Stomach (tissue), 9 donors: ENCODE results near the gene AK2. TPM values are rescaled to one million over a fixed set of nuclear protein-coding genes. Genes with fewer than 3 reads are reported as not detected.

Experiments used
- DNase-seq, 2 donors: peaks; one replicate each; pipeline versions ENCODE4 v3.0.0 to v3.0.0-alpha.2; 2013 to 2019
- H3K27ac ChIP-seq, 5 donors: fragments of 200-600 bp in 4 of 5; sonication (generic) in 4 of 5; one replicate each; pipeline ENCODE4 v1.5.1; 2013 to 2019; ENCODE audit warnings: mild to moderate bottlenecking in 1 of 5, moderate library complexity in 1 of 5
- H3K27me3 ChIP-seq, 3 donors: fragments of 200-600 bp; sonication (generic); one replicate each; pipeline ENCODE4 v1.5.1; 2017 to 2019; ENCODE audit warnings: mixed run types in 1 of 3
- H3K36me3 ChIP-seq, 4 donors: fragments of 200-600 bp; sonication (generic); 1 replicate in 3 of 4; 2 replicates in 1 of 4; pipeline ENCODE4 v1.5.1; 2016 to 2019
- H3K4me1 ChIP-seq, 4 donors: fragments of 200-600 bp; sonication (generic); one replicate each; pipeline ENCODE4 v1.5.1; 2016 to 2019
- H3K4me3 ChIP-seq, 4 donors: fragments of 200-600 bp; sonication (generic) in 3 of 4; one replicate each; pipeline ENCODE4 v1.5.1; 2016 to 2019; ENCODE audit warnings: mild to moderate bottlenecking in 1 of 4
- H3K9me3 ChIP-seq, 4 donors: fragments of 200-600 bp; sonication (generic); one replicate each; pipeline ENCODE4 v1.5.1; 2016 to 2019
- EP300 ChIP-seq: sonication (generic); formaldehyde crosslinking; IDR thresholded peaks from one replicate; pipeline ENCODE4 v1.6.1; 2017; ENCODE audit warnings: antibody characterized with exemption
- POLR2A ChIP-seq, 4 donors: fragments of 450-650 bp; IDR thresholded peaks; one replicate each; pipeline ENCODE4 v1.6.1; 2016; ENCODE audit warnings: antibody characterized with exemption in 4 of 4, control low read depth in 2 of 4, mild to moderate bottlenecking in 1 of 4, moderate library complexity in 1 of 4
- POLR2AphosphoS5 ChIP-seq, 3 donors: sonication (generic); formaldehyde crosslinking; IDR thresholded peaks; one replicate each; pipeline ENCODE4 v1.6.1; 2016; ENCODE audit warnings: antibody characterized with exemption in 3 of 3
- WGBS, 5 donors: extraction: QIAGEN DNeasy Blood & Tissue Kit in 3 of 5; methylation state at CpG; one replicate each; pipeline versions ENCODE4 v1.1.5 to v1.1.7; 2013 to 2018; 5-methylcytosine and 5-hydroxymethylcytosine counted together
- intact Hi-C: fragments of 100-400 bp; cut with DNase I; formaldehyde crosslinking; loops from one replicate; pipeline ENCODE4 v1.15.1; 2023; ENCODE audit warnings: low total_unique reads
- polyA plus RNA-seq, 3 donors: library from polyadenylated mRNA; stranded (reverse); fragments of 200-250 nt; gene quantifications; one replicate each; pipeline ENCODE4 v1.2.3, GENCODE V29; 2013
- total RNA-seq, 5 donors: library from RNA; depleted of rRNA; stranded (reverse); fragments of >200 nt; gene quantifications; one replicate each; pipeline versions ENCODE4 v1.1.0 to v1.2.3, GENCODE V29; 2014 to 2016
- TF ChIP-seq, protein P1 (sequence below), 7 experiments: fragments of 450-650 bp in 4 of 7; fragments of 200-600 bp in 3 of 7; sonication (generic) in 3 of 7; IDR thresholded peaks; one replicate each; pipeline ENCODE4 v1.5.1; 2016 to 2019; ENCODE audit warnings: antibody characterized with exemption in 7 of 7, control low read depth in 2 of 7, mild to moderate bottlenecking in 1 of 7
- donor health status: healthy with polysubstance abuse.
- donor health status: Bipolar disorder and iron deficiency.
- donor health status: healthy.

The AK2 gene
- total and polyA plus RNA-seq, 8 donors: 71.0 to 263 (median 115) TPM

DNA sequence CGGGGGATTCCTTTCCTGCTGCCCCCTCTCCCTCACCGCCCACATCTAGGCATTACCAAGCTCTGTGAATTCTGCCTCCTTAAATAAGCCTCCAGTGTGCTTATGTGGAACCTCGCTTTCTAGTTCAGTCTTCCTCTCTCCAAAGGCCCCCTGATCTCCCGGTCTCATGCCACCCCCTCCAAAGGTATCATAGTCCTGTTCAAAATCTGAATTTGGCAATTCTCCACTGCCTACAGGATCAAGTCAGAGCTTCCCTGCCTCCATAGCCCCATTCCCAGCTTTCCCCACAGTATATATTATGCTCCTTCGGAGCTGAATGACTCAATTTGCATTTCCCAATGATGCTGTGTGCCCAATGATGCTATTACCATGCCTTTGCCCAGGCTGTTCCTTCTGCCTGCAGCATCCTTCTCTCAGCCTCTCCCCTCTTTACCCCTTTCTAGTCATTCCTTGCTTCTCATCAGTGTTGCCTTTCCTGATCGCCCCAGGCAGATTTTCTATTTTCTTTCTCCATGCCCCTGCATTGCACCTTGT is 46.0 kb upstream of the AK2 start:
- TF ChIP-seq POLR2A (IDR thresholded peaks at IDR 0.05): no peak
- TF ChIP-seq, protein P1, sequence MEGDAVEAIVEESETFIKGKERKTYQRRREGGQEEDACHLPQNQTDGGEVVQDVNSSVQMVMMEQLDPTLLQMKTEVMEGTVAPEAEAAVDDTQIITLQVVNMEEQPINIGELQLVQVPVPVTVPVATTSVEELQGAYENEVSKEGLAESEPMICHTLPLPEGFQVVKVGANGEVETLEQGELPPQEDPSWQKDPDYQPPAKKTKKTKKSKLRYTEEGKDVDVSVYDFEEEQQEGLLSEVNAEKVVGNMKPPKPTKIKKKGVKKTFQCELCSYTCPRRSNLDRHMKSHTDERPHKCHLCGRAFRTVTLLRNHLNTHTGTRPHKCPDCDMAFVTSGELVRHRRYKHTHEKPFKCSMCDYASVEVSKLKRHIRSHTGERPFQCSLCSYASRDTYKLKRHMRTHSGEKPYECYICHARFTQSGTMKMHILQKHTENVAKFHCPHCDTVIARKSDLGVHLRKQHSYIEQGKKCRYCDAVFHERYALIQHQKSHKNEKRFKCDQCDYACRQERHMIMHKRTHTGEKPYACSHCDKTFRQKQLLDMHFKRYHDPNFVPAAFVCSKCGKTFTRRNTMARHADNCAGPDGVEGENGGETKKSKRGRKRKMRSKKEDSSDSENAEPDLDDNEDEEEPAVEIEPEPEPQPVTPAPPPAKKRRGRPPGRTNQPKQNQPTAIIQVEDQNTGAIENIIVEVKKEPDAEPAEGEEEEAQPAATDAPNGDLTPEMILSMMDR (IDR thresholded peaks at IDR 0.05): no peak
- TF ChIP-seq EP300: no peak
- no peak for TF ChIP-seq POLR2AphosphoS5 (IDR thresholded peaks at IDR 0.05)
- DNase-seq: no peak
- Histone ChIP-seq H3K9me3 (no peaks in the 10 kb centered on the region), H3K27ac (no peak overlapping the region), H3K4me1 (peaks cover 10 to 24% (median 23%) of the 10 kb centered on the region in 4 donors), H3K4me3 (no peak overlapping the region), H3K27me3 (peaks cover 0 to 6% (median 0%) of the 10 kb centered on the region in 3 donors), H3K36me3 (no peaks in the 10 kb centered on the region)
- WGBS, 5 donors: 73 to 80% (median 77%) methylated on average over 6 of the region's 6 CpGs
- intact Hi-C loops: no loop called here

DNA sequence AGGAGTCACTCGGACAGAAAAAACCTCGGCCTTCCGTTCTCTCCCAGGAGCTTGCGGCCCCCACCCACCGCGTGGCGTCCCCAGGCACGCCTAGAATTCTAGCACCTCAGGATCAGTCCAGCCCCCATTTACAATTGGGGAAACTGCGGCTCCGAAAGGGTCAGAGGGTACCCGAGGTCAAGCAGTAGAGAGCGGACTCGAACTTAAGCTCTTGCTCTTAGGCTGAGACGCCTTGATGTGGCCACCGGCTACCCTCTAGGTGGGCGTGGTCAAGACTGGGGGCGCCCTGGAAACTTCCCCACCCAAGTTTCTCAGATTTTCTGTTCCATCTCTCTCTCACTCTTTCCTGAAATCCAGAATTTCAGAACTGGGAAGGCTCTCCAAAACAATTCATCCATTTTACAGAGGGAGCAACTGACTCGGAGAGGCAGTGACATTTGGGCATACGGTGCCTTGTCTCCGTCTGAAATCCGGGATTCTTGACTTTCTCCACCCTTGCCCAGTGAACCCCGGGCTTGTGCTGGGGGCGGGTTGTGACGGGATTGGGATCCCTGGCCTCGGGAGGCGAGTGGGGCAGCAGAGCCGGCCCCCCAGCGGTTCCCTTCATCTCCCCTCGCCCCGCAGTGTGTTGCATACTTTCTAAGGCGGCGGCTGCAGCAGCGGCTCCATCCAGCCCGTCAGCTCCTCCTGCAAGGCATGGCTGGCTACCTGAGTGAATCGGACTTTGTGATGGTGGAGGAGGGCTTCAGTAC is 45.0 kb upstream of the AK2 start:
- H3K36me3 ChIP-seq: no peaks in the 10 kb centered on the region
- H3K9me3 ChIP-seq: no peaks in the 10 kb centered on the region
- no peak for TF ChIP-seq POLR2AphosphoS5 (IDR thresholded peaks at IDR 0.05)
- TF ChIP-seq, protein P1 (IDR thresholded peaks at IDR 0.05): no peak
- peak overlapping the region in 3 of 5 donors; percentile 50 to 74 (median 67) for H3K27ac ChIP-seq
- peaks cover 0 to 6% (median 0%) of the 10 kb centered on the region in 3 donors for H3K27me3 ChIP-seq
- 2 to 9% (median 5%) methylated on average over 22 to 35 of the region's 35 CpGs for WGBS, 5 donors
- DNase-seq: peak in 1 of 2 donors; percentile 37
- intact Hi-C loops: no loop called here
- peaks cover 10 to 24% (median 23%) of the 10 kb centered on the region in 4 donors for H3K4me1 ChIP-seq
- peak overlapping the region; percentile 64 to 87 (median 74) for H3K4me3 ChIP-seq

DNA sequence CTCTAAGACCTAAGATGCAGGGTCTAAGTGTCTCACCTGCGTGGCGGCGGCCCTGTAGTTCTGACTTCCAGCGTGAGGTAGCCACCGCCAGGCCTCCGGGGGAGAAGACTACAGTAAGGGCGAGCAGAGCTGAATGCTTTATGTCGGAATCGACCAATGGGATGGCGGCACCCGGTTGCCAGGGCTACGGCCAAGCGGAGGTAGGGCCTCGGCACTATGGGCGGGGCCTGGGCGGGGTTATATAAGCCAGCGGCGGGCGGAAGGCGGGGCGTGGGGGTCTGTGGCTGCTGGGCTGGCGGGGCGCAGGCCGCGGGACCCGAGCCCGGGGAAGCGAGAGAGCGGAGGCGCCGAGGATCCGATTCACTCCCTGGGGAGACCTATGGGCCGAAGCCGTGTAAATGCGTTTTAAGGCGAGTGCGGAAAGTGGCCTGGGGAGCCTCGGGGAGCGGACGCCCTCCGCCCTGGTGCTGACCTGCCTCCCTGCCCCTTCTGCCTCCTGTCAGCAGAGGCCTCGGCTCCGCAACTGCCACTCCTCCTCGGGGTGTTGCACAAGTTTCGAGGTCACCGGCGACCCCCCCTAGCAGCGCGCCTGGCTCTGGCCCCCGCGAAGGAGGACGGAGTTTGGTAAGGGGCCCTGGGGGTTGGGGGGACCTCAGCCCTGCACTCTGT is 44.3 kb upstream of the AK2 start, which contains the start of gene AZIN2:
AZIN2 (plus strand) TSS at position 269 of the 669 bp plus-strand sequence. CDS start 1,097 bp downstream, outside the sequence.
- Histone ChIP-seq H3K4me3 (peak within 1 kb of the TSS; percentile 64 to 87 (median 74)), H3K4me1 (peaks cover 10 to 24% (median 23%) of the 10 kb centered on the region in 4 donors), H3K27me3 (peaks cover 0 to 6% (median 0%) of the 10 kb centered on the region in 3 donors), H3K36me3 (no peaks in the 10 kb centered on the region), H3K27ac (peak within 1 kb of the TSS in 4 of 5 donors; percentile 35 to 74 (median 58)), H3K9me3 (no peaks in the 10 kb centered on the region)
- intact Hi-C loops: no loop called here
- TF ChIP-seq EP300 (no peak), POLR2AphosphoS5 (IDR thresholded peaks at IDR 0.05) (peak in 2 of 3 donors; percentile 70 to 93), POLR2A (IDR thresholded peaks at IDR 0.05) (no peak)
- TF ChIP-seq, protein P1 (IDR thresholded peaks at IDR 0.05): no peak
- peak; percentile 98 to 99 for DNase-seq
- 0 to 1% (median 1%) methylated on average over 27 to 52 of the region's 52 CpGs for whole genome bisulfite sequencing, 5 donors

DNA sequence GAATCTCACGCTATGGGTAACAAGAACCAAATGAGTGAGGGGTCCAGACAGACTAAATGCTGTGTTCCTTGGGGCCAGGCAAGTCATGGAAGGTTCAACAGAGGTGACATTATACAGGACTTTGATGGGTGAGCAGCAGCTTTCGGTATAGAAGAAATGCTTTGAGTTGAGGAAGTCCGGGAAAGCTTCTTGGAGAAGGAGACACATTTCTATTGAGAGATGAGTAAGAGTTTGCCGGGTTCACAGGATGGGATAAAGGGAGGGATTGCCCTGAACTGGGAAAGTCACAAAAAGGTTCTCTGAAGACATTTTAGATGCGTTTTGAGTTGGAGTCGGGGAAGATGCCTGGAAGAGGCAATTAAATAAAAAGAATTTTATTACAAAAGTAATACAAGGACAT is 43.7 kb upstream of the AK2 start:
- Histone ChIP-seq H3K27me3 (peaks cover 0 to 6% (median 0%) of the 10 kb centered on the region in 3 donors), H3K9me3 (no peaks in the 10 kb centered on the region), H3K27ac (peak overlapping the region in 2 of 5 donors; percentile 67 to 74), H3K4me3 (peak overlapping the region; percentile 64 to 87 (median 74)), H3K36me3 (no peaks in the 10 kb centered on the region), H3K4me1 (peaks cover 10 to 24% (median 23%) of the 10 kb centered on the region in 4 donors)
- DNase-seq: no peak
- 48 to 63% (median 57%) methylated on average over 6 of the region's 6 CpGs for WGBS, 5 donors
- no peak for TF ChIP-seq POLR2A (IDR thresholded peaks at IDR 0.05)
- intact Hi-C loops: no loop called here
